Urinary bladder (tissue), 4 donors: ENCODE measurements around the gene HACD3. TPM values are rescaled to one million over a fixed set of nuclear protein-coding genes. Genes with fewer than 3 reads are reported as not detected.
A peak's percentile ranks its signal among the peaks of the same experiment; 100 is the strongest.

Experiments used
- DNase-seq: peaks from one replicate; pipeline ENCODE4 v3.0.0-alpha.2; 2015; ENCODE audit errors: extremely low spot score
- H3K27ac ChIP-seq: one replicate; pipeline ENCODE4 v1.5.1; 2013; ENCODE audit warnings: low read depth, mild to moderate bottlenecking, moderate library complexity
- H3K36me3 ChIP-seq: one replicate; pipeline ENCODE4 v1.6.1; 2013; ENCODE audit warnings: mild to moderate bottlenecking, moderate library complexity; ENCODE audit not compliant: insufficient read depth
- H3K4me1 ChIP-seq: one replicate; pipeline ENCODE4 v1.6.1; 2013; ENCODE audit warnings: mild to moderate bottlenecking, moderate library complexity; ENCODE audit not compliant: insufficient read depth
- H3K4me3 ChIP-seq: one replicate; pipeline ENCODE4 v1.5.1; 2013; ENCODE audit warnings: low read depth, low read length
- WGBS: extraction: QIAGEN DNeasy Blood & Tissue Kit; methylation state at CpG from one replicate; pipeline ENCODE4 v1.1.7; 2013; 5-methylcytosine and 5-hydroxymethylcytosine counted together
- polyA plus RNA-seq: library from polyadenylated mRNA; stranded (reverse); fragments of 200-250 nt; gene quantifications from one replicate; pipeline ENCODE4 v1.2.3, GENCODE V29; 2013
- total RNA-seq: library from RNA; depleted of rRNA; stranded (reverse); fragments of >200 nt; gene quantifications from one replicate; pipeline ENCODE4 v1.2.3, GENCODE V29; 2014
- donor health status: healthy with polysubstance abuse.
- donor health status: healthy.

HACD3 gene
- total and polyA plus RNA-seq, 2 donors = 37.4 to 141 TPM

- Histone ChIP-seq H3K27ac (no peak overlapping the region), H3K4me1 (no peaks in the 10 kb centered on the region), H3K36me3 (peaks cover 7% of the 10 kb centered on the region), H3K4me3 (no peak overlapping the region)
- DNase-seq = no peak
- 95% methylated on average over 6 of the region's 6 CpGs for WGBS
These were observed 28.9 kb downstream of the HACD3 start for GRCh38 chr15:65558997-65559760.

DNA sequence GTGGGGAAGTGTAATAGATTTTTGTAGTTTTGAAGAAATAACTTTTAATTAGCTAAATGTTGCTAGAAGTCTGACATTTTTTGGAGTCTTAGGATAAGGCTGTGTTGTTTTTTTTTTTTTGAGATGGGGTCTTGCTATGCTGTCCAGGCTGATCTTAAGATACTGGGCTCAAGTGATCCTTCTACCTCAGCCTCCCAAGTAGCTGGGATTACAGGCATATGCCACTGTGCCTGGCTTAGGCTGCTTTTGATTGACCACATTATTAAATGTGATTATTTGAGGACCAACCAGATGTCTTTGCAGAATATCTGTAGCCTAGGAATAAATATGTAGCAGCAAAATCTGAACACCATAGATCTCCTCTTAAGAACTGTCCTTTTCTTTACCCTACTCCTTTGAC, 29.7 kb downstream of the HACD3 start:
- no peaks in the 10 kb centered on the region for H3K4me1 ChIP-seq
- DNase-seq = no peak
- peaks cover 10% of the 10 kb centered on the region for H3K36me3 ChIP-seq
- no peak overlapping the region for H3K4me3 ChIP-seq
- H3K27ac ChIP-seq = no peak overlapping the region

- Histone ChIP-seq H3K27ac (no peak overlapping the region), H3K4me1 (no peaks in the 10 kb centered on the region), H3K4me3 (no peak overlapping the region), H3K36me3 (peaks cover 10% of the 10 kb centered on the region)
- WGBS = 87% methylated on average over 6 of the region's 6 CpGs
- peak; percentile 43 for DNase-seq
These were observed 31.7 kb downstream of the HACD3 start for GRCh38 chr15:65561934-65562333.

- Histone ChIP-seq H3K36me3 (peaks cover 3% of the 10 kb centered on the region), H3K27ac (no peak overlapping the region), H3K4me1 (no peaks in the 10 kb centered on the region), H3K4me3 (no peak overlapping the region)
- no peak for DNase-seq
- WGBS = 70% methylated on average over 3 of the region's 3 CpGs
These were observed 39.5 kb downstream of the HACD3 start for GRCh38 chr15:65569728-65570127.

- H3K27ac ChIP-seq = peak overlapping the region; percentile 23
- WGBS = 93% methylated on average over 2 of the region's 2 CpGs
These were observed 41.7 kb downstream of the HACD3 start for GRCh38 chr15:65571971-65572370.

GRCh38 chr15:65576664-65577063, 46.4 kb downstream of the HACD3 start:
- DNase-seq = no peak
- H3K36me3 ChIP-seq = no peaks in the 10 kb centered on the region
- H3K4me1 ChIP-seq = no peaks in the 10 kb centered on the region
- 96% methylated on average over 1 of the region's 1 CpG for WGBS
- H3K27ac ChIP-seq = no peak overlapping the region
- no peak overlapping the region for H3K4me3 ChIP-seq

More at GRCh38 chr15:65571971-65572370, 41.7 kb downstream of the HACD3 start:
- Histone ChIP-seq H3K36me3 (no peaks in the 10 kb centered on the region), H3K4me3 (no peak overlapping the region), H3K4me1 (no peaks in the 10 kb centered on the region)
- DNase-seq = no peak

GRCh38 chr15:65577129-65577996, 47.1 kb downstream of the HACD3 start:
- DNase-seq = no peak
- Histone ChIP-seq H3K27ac (no peak overlapping the region), H3K4me1 (no peaks in the 10 kb centered on the region), H3K4me3 (no peak overlapping the region), H3K36me3 (no peaks in the 10 kb centered on the region)
- 80% methylated on average over 6 of the region's 6 CpGs for WGBS

DNA sequence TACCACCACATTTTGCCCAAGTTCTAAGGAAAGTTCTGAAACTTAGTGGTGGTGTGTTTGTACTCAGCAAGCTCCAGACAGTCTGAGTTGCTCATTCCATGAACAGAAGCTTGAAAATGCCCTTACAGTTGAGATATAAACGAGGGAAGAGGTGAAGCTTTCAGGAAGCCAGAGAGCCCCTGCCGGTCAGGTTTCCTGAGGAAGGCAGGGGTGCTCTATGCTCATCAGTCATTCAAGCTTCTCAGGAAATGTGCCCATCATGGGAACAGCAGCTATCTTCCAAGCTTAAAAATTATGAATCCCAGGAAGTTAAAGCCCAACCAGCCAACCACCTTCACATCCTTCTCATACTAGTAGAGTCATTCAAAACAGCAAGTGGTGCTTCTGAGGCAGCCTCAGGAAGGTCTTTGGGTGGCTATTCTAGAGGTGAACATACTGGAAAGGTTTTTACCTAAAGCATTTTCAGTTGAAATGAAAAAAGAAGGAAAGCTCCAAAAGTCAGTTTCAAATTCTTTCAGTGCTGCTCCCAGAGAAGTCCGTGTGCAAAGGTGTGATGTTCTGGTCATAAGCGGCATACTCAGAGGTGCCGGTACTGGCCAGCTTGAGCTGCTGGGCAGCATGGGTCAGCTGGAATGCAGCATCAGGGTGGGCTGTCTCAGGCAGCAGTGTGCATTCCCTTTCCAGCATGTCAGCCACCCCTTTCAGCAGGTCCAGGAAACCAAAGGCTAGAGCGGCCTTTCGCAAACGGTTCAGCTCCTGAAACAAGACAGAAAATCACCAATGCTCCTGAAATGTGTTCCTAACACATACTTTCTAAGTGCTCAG, 48.9 kb downstream of the HACD3 start:
- H3K36me3 ChIP-seq = peaks cover 2% of the 10 kb centered on the region
- no peak for DNase-seq
- 77% methylated on average over 8 of the region's 8 CpGs for WGBS
- no peak overlapping the region for H3K4me3 ChIP-seq
- no peaks in the 10 kb centered on the region for H3K4me1 ChIP-seq
- H3K27ac ChIP-seq = no peak overlapping the region

GRCh38 chr15:65579762-65580161, 49.5 kb downstream of the HACD3 start:
- Histone ChIP-seq H3K4me1 (no peaks in the 10 kb centered on the region), H3K4me3 (no peak overlapping the region), H3K27ac (no peak overlapping the region), H3K36me3 (peaks cover 3% of the 10 kb centered on the region)
- 72% methylated on average over 3 of the region's 3 CpGs for WGBS
- DNase-seq = no peak

GRCh38 chr15:65580287-65580686, 50.0 kb downstream of the HACD3 start:
- peaks cover 3% of the 10 kb centered on the region for H3K36me3 ChIP-seq
- H3K27ac ChIP-seq = no peak overlapping the region
- no peak overlapping the region for H3K4me3 ChIP-seq
- DNase-seq = no peak
- no peaks in the 10 kb centered on the region for H3K4me1 ChIP-seq

DNA sequence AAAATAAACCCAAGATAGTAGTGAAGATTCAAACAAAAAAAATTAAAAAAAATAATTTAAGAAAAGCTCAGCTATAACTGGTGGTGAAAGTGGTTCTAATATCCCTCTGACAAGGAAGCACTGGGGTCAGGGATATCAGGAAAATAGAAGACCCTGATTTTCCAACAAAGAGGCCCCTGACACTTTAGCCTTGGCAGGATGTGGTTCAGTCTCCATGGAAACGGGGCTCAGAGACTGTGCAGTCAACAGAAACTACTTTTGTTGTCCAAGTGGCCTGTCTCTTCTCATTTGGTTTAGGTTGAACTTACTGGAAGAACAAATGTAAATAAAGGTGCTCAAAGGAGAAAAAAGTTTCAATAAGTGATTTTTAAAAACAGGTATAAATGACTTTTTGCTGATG, 53.4 kb downstream of the HACD3 start:
- H3K4me3 ChIP-seq = no peak overlapping the region
- 32% methylated on average over 1 of the region's 1 CpG for WGBS
- peaks cover 6% of the 10 kb centered on the region for H3K36me3 ChIP-seq
- no peaks in the 10 kb centered on the region for H3K4me1 ChIP-seq
- no peak overlapping the region for H3K27ac ChIP-seq
- no peak for DNase-seq

- no peak for DNase-seq
- H3K27ac ChIP-seq = no peak overlapping the region
- no peaks in the 10 kb centered on the region for H3K4me1 ChIP-seq
- no peak overlapping the region for H3K4me3 ChIP-seq
- H3K36me3 ChIP-seq = peaks cover 8% of the 10 kb centered on the region
These were observed 54.0 kb downstream of the HACD3 start for GRCh38 chr15:65584241-65584640.

- Histone ChIP-seq H3K36me3 (peaks cover 11% of the 10 kb centered on the region), H3K27ac (no peak overlapping the region), H3K4me3 (no peak overlapping the region), H3K4me1 (no peaks in the 10 kb centered on the region)
- no peak for DNase-seq
- WGBS = 98% methylated on average over 1 of the region's 1 CpG
These were observed 56.8 kb downstream of the HACD3 start for GRCh38 chr15:65587094-65587493.
